Measurements from ENCODE around the gene VIP. TPM values are rescaled to one million over a fixed set of nuclear protein-coding genes. Genes with fewer than 3 reads are reported as not detected.

VIP gene
- polyA plus RNA-seq, 1 of the 3 experiments (the other 2 are of a cell fraction) = 2.5 TPM

Other genes with a start within 250 kb of the VIP start
- 31.1 and 38.7 TPM in 2 replicates for gene SYNE1, start 113.4 kb upstream of the VIP start, polyA plus RNA-seq (2012; rRNA removed)
- 7.6 and 15.4 TPM in 2 replicates for gene MYCT1, start 52.9 kb upstream of the VIP start, polyA plus RNA-seq (2012; rRNA removed)
- gene FBXO5, start 232.2 kb downstream of the VIP start, polyA plus RNA-seq (2012; rRNA removed) = 10.6 and 12.5 TPM in 2 replicates